ENCODE results near the gene NEUROD2.

- TF ChIP-seq USF2 (IDR thresholded peaks at IDR 0.05; ENCODE audit: low read length) (no peak), GABPA (IDR thresholded peaks at IDR 0.05; ENCODE audit: borderline replicate concordance, insufficient read depth, low read length) (no peak)
These were observed 38.6 kb downstream of the NEUROD2 start for GRCh38 chr17:39569126-39569525.
